HEK293 (cell line): ENCODE data around the gene VTN.

ENCODE experiments used
- ZNF24 ChIP-seq: fragments of 450-650 bp; formaldehyde crosslinking; IDR thresholded peaks from 2 replicates; pipeline ENCODE4 v1.5.1; 2016; ENCODE audit warnings: missing biosample characterization, missing genetic modification characterization
- ZNF266 ChIP-seq: fragments of 450-650 bp; formaldehyde crosslinking; IDR thresholded peaks from 2 replicates; pipeline ENCODE4 v1.5.1; 2016; ENCODE audit warnings: missing biosample characterization, missing genetic modification characterization, low read depth
- ZNF530 ChIP-seq: fragments of 450-650 bp; formaldehyde crosslinking; IDR thresholded peaks from 2 replicates; pipeline ENCODE4 v1.5.1; 2016; ENCODE audit warnings: low read depth, missing biosample characterization, missing genetic modification characterization

- TF ChIP-seq ZNF266 (no peak), ZNF530 (tag by site-specific recombination) (no peak), ZNF24 (tag by site-specific recombination) (no peak)
These were observed 49.7 kb downstream of the VTN start for GRCh38 chr17:28320215-28321061.
